GM19397 (cell line): ENCODE measurements around the gene DR1.
"Not testable (repeated sequence)": the region's sequence is repeated elsewhere in the genome, so short reads cannot be mapped to it uniquely, and the experiment has no call there.

ENCODE experiments used
- ATAC-seq: cut with Tn5 transposase; IDR thresholded peaks from one replicate; pipeline ENCODE4 v1.9.1; 2021; ENCODE audit warnings: mild to moderate bottlenecking, moderate library complexity; ENCODE audit not compliant: unreplicated experiment

Gene DR1

GRCh38 chr1:93374334-93375106, 28.8 kb downstream of the DR1 start:
- ATAC-seq: no peak

- no peak for ATAC-seq
Observed at GRCh38 chr1:93384656-93385055, 38.9 kb downstream of the DR1 start.

DNA sequence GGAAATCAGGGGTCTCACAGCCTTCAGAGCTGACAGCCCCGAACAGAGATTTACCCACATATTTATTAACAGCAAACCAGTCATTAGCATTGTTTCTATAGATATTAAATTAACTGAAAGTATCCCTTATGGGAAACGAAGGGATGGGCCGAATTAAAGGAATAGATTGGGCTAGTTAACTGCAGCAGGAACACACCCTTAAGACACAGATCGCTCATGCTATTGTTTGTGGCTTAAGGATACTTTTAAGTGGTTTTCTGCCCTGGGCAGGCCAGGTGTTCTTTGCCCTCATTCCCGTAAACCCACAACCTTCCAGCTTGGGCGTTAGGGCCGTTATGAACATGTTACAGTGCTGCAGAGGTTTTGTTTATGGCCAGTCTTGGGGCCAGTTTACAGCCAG, 40.6 kb downstream of the DR1 start:
- ATAC-seq: not testable (repeated sequence)

DNA sequence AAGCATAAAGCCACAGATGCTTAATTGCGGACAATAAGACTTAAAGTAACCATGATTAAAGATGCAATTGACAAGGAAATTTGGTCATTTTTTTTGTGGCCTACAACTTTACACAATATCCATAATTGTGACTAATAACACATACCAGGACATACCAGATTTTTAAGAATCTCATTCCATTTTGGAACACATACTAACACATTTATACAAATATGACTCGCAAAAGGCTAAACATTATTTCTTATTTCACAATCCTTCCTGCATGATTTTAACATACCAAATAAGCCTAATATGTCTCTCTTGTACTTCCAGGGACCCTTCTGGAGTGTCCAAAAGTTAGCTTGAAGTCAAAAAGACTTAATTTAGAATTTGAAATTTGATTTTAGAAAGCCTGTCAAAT, 48.8 kb downstream of the DR1 start:
- no peak for ATAC-seq

- ATAC-seq: no peak
Observed at GRCh38 chr1:93395195-93395594, 49.5 kb downstream of the DR1 start.

DNA sequence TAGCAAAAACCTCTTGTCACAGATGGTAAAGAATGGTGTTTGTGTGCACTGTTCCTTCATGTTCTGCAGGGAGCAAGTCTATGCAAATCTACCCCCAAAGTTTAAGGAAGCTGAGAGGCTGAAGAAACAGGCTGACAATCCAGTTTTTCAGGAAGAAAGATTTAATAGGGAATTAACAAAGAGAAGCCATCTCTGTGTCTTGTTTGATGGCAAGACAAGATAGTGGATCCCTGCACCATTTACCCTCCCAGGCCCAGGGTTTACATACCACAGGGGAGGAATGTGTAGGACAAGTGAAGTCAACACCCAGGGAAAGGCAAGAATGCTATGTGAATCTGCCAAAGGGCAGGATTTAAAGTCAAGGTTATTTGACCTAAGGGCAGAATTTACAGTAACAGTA, 54.1 kb downstream of the DR1 start:
- no peak for ATAC-seq

- ATAC-seq: no peak
Observed at GRCh38 chr1:93408203-93408602, 62.5 kb downstream of the DR1 start.

DNA sequence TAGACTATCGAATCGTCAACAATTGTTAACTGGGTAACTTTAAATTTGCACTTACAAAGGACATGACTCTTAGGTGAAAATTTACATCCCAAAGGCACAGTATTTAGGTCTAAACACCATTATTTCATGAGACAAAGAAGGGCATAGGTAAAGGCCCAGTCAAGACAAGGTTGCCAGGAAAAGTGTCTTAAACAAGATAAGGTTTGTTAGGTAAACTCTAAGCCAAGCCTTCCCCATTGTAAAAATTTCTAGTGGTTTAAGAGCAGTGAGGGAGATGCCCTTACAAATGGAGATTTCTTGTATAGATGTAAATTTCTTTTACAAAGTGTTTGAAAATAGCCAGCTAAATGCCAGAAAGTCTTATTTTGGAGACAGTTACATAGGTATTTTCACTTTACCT, 65.3 kb downstream of the DR1 start:
- no peak for ATAC-seq

- no peak for ATAC-seq
Observed at GRCh38 chr1:93414749-93415148, 69.0 kb downstream of the DR1 start.

DNA sequence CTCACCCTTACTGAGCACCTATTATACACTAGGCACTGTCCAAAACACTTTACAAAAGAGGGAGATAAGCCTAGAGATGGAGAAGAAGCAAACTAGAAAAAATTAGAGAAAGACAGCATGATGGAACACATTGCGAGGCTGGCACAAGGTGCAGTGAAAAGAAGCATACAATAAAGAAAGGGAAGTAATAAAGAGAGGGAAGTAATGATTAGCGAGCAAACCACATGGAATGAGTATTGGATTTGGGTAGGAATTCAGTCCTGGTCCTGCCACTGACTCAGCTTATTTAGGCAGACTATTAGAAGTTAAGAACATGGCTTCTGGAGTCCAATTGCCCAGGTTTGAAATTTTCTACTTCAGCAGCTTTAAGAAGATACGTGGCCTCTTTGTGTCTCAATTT, 69.6 kb downstream of the DR1 start:
- ATAC-seq: no peak

DNA sequence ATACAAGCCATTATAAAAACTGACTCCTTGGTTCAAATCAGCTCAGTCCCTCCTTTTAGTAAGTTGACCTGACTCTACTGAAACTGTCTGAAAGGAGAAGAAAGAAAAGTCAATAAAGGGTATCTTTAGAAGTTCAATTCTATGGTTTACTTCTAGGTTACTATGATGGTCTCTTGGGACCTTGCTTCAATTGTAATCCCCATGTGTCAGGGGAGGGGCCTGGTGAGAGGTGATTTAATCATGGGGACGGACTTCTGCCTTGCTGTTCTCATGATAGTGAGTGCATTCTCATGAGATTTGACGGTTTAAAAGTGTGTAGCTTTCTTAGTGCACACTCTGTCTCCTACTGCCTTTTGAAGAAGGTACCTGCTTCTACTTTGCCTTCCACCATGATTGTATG, 70.5 kb downstream of the DR1 start:
- no peak for ATAC-seq
